GM19452 (cell line): ENCODE measurements around the gene CHD5.

Experiments
- ATAC-seq: cut with Tn5 transposase; IDR thresholded peaks from one replicate; pipeline ENCODE4 v1.9.1; 2021; ENCODE audit not compliant: unreplicated experiment

Gene CHD5

GRCh38 chr1:6100861-6101783, 79.0 kb downstream of the CHD5 start:
- no peak for ATAC-seq

- ATAC-seq, result no peak
These were observed 80.0 kb downstream of the CHD5 start for GRCh38 chr1:6099787-6100765.

GRCh38 chr1:6099297-6099696, 80.8 kb downstream of the CHD5 start:
- no peak for ATAC-seq

GRCh38 chr1:6098303-6099215, 81.6 kb downstream of the CHD5 start:
- ATAC-seq, result no peak

GRCh38 chr1:6097824-6098223, 82.3 kb downstream of the CHD5 start:
- ATAC-seq, result no peak

GRCh38 chr1:6097117-6097595, 83.0 kb downstream of the CHD5 start:
- ATAC-seq, result no peak

- ATAC-seq, result no peak
These were observed 83.6 kb downstream of the CHD5 start for GRCh38 chr1:6096243-6097116.

- ATAC-seq, result no peak
These were observed 84.4 kb downstream of the CHD5 start for GRCh38 chr1:6095511-6096242.

GRCh38 chr1:6094801-6095505, 85.2 kb downstream of the CHD5 start:
- no peak for ATAC-seq

- ATAC-seq, result no peak
These were observed 85.9 kb downstream of the CHD5 start for GRCh38 chr1:6094246-6094645.

- ATAC-seq, result no peak
These were observed 86.5 kb downstream of the CHD5 start for GRCh38 chr1:6093611-6094010.

GRCh38 chr1:6093071-6093470, 87.0 kb downstream of the CHD5 start:
- no peak for ATAC-seq

GRCh38 chr1:6092211-6092610, 87.9 kb downstream of the CHD5 start:
- no peak for ATAC-seq

- ATAC-seq, result no peak
These were observed 88.4 kb downstream of the CHD5 start for GRCh38 chr1:6091823-6092109.

- no peak for ATAC-seq
These were observed 88.9 kb downstream of the CHD5 start for GRCh38 chr1:6090996-6091822.

GRCh38 chr1:6090288-6090687, 89.8 kb downstream of the CHD5 start:
- ATAC-seq, result no peak

- no peak for ATAC-seq
These were observed 91.2 kb downstream of the CHD5 start for GRCh38 chr1:6088956-6089355.

GRCh38 chr1:6087958-6088357, 92.2 kb downstream of the CHD5 start:
- ATAC-seq, result no peak
